Activated CD4-positive, alpha-beta T cell treated with anti-CD3 and anti-CD28 coated beads, Interleukin-2, amount 50 U/mL, for 1 hour (primary cell): ENCODE measurements around the gene SH3D19.
"Not testable (repeated sequence)": the region's sequence is repeated elsewhere in the genome, so short reads cannot be mapped to it uniquely, and the experiment has no call there.

Experiments
- DNase-seq: peaks from one replicate; pipeline ENCODE4 v3.0.0-alpha.2; 2020

The SH3D19 gene

GRCh38 chr4:151093203-151093602 is 232.2 kb downstream of the SH3D19 start:
- DNase-seq: no peak

GRCh38 chr4:151092488-151092887 is 232.9 kb downstream of the SH3D19 start:
- DNase-seq: no peak

GRCh38 chr4:151091047-151091446 is 234.4 kb downstream of the SH3D19 start:
- DNase-seq: no peak

GRCh38 chr4:151087467-151087866 is 237.9 kb downstream of the SH3D19 start:
- DNase-seq: no peak

- not testable (repeated sequence) for DNase-seq
Measured at GRCh38 chr4:151077978-151078377, 247.4 kb downstream of the SH3D19 start.

GRCh38 chr4:151074416-151074916 is 250.9 kb downstream of the SH3D19 start:
- no peak for DNase-seq
